HG03095 (cell line): Measurements from ENCODE around the gene DHRS12.

Experiments
- ATAC-seq: cut with Tn5 transposase; IDR thresholded peaks from one replicate; pipeline ENCODE4 v1.9.1; 2021; ENCODE audit warnings: moderate library complexity; ENCODE audit not compliant: unreplicated experiment

The DHRS12 gene

DNA sequence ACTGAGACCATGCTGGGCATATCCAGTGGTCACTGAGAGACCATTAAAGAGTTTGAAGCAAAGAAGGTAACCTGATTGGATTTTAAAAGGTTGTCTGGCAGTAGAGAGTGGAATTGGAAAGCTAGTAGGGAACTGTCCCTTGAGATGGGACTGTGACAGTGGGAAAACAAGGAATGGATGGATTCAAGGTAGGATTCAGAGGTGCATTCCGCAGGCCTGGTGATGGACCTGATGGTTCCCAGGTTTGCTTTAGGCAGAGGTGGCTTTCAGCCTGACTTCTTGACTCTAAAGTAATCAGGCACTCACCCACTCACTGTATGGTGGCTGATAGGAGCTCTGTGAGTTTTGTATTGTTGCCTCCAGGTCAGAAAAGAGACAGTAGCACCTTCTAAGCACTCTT is 73.0 kb downstream of the DHRS12 start:
- ATAC-seq = no peak

DNA sequence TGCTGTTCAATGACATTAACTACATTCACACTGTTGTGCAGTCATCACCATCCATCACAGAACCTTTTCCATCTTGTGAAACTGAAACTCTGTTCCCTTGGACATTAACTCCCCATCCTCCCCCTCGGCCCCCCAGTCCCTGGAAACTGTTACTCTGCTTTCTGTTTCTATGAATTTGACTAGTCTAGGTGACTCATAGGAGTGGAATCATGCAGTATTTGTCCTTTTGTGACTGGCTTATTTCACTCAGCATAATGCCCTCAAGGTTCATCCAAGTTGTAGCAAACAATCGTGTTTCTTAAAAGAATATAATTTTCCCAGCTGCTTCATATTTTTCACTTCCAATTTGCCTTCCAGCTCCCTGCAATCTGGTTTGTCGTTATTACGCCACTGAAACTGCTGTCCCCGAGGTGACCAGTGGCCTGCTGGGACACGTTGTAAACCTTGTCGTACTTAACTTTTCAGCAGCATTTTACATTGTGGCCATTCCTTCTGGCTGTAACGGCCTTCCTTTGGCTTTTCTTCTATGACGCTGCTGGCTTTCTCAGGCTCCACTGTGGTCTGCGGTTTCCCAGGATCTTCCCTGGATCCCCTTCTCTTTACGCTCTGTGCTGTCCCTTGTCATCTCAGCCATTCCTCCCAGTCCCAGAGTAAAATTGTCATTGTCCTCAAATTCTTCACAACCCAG is 74.0 kb downstream of the DHRS12 start:
- no peak for ATAC-seq

DNA sequence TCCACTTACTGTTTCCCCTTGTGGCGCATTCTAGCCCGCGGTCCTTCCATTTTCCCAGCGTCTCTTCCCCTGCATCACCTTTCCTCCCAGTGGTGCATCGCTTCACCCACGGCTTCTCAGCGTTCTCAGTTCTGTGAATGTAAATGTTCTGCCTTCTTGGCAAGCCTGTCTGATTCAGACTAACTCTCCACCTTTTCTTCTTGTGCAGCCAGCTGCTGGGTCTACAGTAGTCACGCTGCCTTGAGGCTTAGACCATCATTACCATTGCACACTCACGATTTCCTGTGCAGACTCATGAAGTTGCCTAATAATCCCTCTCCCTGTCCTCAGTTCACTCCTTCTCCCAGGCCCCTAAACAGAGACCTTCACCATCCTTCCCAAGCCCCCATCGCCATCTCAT is 75.0 kb downstream of the DHRS12 start:
- no peak for ATAC-seq

DNA sequence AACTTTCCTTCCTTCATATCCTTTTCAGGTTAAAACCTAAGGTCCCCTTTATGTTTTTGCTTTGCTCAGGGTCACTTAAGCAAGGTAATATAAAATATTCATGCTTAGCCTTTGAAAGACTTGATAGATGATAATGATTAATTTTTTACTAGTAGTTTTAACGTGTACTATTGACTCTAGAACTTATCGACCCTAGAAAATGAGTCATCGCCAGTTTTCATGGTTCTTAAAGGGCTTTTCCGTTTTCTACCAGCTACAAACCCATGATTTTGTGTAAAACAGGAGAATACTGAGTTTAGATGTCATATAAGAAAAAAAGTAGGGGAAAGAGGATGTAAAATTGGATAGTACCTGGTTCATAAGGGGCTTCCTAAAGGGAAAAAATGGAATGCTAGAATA is 75.7 kb downstream of the DHRS12 start:
- ATAC-seq = no peak

DNA sequence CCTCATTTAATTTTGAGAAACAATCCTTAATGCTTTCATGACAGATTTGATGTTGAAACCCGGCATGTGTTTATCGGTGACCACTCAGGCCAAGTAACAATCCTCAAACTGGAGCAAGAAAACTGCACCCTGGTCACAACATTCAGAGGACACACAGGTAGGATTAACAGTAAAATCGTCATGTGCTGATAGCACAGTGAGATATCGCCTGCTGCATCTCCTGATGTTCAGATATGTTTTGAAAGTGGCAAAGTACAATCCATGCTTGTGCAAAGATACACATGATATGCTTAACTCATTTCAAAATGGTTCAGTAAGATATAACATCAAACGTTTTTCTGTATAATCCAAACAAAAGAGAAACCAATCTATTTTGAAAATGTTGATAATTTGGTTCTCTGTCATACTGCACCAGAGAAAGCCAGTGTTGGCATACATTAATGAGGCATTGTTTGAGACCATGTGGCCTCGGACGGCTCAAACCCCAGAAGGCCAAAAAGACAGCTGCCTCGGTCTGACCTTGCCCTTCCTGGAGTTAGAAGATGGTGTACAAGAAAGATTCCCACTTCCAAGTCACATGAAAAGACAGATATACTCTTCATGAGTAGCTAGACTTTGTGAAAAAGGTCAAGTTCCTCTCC is 76.2 kb downstream of the DHRS12 start:
- ATAC-seq = no peak

DNA sequence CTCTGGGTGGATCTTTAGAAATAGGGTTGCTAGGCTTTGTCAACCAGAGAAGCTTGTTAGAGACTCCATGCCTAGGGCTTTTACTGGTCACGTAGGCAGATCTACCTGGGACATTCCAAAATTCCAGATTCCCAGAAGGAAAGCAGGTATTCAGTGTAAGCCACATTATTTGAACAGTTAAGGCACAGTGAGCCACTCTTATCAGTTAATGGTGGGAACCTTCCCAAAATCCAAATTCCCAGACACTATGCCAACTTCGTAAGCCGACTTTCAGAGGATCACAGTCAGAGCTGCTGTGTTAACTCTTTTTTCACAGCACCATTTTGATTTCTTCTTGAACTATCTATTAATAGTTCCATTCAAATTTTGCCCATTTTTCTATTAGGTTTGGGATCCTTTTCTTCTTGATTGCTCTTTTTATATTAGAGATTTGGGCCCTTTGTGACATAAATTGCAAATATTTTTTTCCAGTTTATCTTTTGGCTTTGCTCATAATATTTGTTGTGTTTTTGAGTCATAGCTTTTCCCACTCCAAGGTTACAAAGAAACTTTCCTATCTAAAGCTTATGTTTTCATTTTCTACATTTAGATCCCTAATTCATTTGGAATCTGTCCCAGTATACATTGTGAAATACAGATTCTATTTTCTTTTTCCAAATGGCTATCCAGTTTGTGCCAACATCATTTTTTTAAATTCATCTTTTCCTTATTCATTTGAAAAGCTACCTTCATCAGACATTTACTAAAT is 77.3 kb downstream of the DHRS12 start:
- ATAC-seq = no peak

DNA sequence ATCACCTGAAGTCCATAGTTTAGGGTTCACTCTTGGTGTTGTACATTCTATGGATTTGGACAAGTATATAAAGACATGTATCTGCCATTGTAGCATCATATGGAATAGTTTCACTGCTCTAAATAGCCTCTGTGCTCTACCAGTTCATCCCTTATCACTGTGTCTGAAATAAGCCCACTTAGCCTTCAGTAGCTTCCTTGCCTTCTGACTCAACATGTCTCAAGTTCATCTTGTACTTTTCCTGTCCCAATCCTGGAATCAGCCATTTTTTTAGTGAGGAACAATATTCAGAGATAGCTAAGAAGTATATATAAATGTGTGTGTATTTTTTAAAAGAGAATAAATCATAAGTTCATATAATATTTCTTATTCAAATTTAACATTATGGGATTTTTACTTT is 79.2 kb downstream of the DHRS12 start:
- ATAC-seq = no peak

DNA sequence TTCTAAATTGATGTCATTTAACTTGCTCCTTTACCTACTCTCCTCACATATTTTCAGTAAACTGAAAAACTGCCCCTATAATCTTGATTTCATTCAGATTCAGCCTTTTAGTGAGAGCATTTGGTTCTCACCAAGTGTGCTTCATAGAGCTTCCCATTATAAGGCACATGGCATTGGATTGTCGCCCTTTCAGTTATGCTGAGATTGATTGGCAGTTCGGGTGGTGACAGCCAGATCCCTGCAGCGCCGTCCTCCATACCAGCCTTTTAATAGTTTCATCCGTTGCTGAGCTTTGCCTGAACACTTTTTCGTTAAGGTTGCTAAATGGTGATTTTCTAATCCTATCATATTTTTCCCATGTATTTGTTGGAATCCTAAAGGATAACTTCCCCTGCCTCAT is 80.4 kb downstream of the DHRS12 start:
- ATAC-seq = no peak

DNA sequence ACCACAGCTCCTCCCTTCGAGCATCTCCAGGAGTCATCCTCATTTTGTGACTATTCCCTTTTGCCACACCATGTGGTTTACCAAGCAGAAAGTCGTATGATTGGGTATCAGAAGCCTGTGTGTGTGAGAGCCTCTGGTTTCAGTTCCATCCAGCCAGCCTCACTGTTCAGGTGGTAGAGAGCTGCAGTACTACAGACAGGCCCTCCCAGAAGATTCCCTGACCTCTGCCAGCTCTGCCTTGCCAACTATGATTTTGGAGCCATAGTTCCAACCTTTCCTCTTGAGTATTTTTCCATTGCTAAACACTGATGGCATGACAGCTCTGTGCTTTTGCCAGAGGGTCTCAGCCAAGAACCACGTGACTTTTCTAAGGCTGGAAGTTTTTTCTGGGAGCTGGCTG is 82.5 kb downstream of the DHRS12 start:
- ATAC-seq = peak; percentile 86

DNA sequence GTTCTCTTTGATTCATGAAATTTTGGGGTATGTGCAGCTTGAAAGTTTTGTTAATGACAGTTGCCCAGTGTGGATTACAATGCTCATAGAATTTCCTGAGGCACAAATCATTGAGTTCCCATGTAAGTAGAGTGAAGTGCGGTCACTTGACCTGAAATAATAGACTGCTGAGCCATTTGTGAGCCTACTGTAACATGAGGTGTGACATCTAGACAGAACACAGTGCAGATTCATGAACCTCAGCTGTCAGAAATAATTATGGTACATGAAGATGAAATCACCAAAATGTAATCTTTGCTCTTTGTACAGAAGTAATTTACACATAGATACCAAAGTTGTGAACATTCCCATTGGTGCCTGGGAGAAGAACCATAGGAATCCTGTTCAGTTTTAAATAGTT is 84.6 kb downstream of the DHRS12 start:
- ATAC-seq = no peak
